Activated CD4-positive, alpha-beta memory T cell treated with anti-CD3 and anti-CD28 coated beads for 36 hours (primary cell): ENCODE results near the gene OTP. TPM values are rescaled to one million over a fixed set of nuclear protein-coding genes. Genes with fewer than 3 reads are reported as not detected.

Experiments
- CTCF ChIA-PET: fragments of 350-600 bp; sonication (Branson Sonifier 250); formaldehyde crosslinking; loops from one replicate; lab custom pipeline; 2021; ENCODE audit warnings: antibody characterized with exemption, inconsistent platforms; lab: Charles Lee
- POLR2A ChIA-PET: fragments of 350-600 bp; sonication (Branson Sonifier 250); formaldehyde crosslinking; loops from one replicate; lab custom pipeline; 2021; ENCODE audit warnings: antibody characterized with exemption; lab: Charles Lee
- DNase-seq: peaks from one replicate; pipeline ENCODE4 v3.0.0-alpha.2; 2020
- H3K27ac Mint-ChIP-seq: one replicate; pipeline ENCODE4 v1.8.0; 2021; ENCODE audit warnings: mixed read lengths
- H3K27me3 Mint-ChIP-seq: one replicate; pipeline ENCODE4 v1.8.0; 2021; ENCODE audit warnings: mixed read lengths
- H3K36me3 Mint-ChIP-seq: one replicate; pipeline ENCODE4 v1.8.0; 2021; ENCODE audit warnings: mixed read lengths
- H3K4me1 Mint-ChIP-seq: one replicate; pipeline ENCODE4 v1.8.0; 2021; ENCODE audit warnings: low read depth, mixed read lengths
- H3K4me3 Mint-ChIP-seq: one replicate; pipeline ENCODE4 v1.8.0; 2021; ENCODE audit warnings: mild to moderate bottlenecking, mixed read lengths
- H3K9me3 Mint-ChIP-seq: one replicate; pipeline ENCODE4 v1.8.0; 2021; ENCODE audit warnings: mixed read lengths
- intact Hi-C: fragments of 100-400 bp; cut with micrococcal nuclease; formaldehyde crosslinking; loops from one replicate; pipeline ENCODE4 v1.15.1; 2023
- total RNA-seq, 2 experiments: library from RNA; stranded (reverse); gene quantifications; one replicate each; pipeline ENCODE4 v1.2.3, GENCODE V29; 2021

OTP gene
- total RNA-seq, 2 experiments from 2014 or later = not detected

DNA sequence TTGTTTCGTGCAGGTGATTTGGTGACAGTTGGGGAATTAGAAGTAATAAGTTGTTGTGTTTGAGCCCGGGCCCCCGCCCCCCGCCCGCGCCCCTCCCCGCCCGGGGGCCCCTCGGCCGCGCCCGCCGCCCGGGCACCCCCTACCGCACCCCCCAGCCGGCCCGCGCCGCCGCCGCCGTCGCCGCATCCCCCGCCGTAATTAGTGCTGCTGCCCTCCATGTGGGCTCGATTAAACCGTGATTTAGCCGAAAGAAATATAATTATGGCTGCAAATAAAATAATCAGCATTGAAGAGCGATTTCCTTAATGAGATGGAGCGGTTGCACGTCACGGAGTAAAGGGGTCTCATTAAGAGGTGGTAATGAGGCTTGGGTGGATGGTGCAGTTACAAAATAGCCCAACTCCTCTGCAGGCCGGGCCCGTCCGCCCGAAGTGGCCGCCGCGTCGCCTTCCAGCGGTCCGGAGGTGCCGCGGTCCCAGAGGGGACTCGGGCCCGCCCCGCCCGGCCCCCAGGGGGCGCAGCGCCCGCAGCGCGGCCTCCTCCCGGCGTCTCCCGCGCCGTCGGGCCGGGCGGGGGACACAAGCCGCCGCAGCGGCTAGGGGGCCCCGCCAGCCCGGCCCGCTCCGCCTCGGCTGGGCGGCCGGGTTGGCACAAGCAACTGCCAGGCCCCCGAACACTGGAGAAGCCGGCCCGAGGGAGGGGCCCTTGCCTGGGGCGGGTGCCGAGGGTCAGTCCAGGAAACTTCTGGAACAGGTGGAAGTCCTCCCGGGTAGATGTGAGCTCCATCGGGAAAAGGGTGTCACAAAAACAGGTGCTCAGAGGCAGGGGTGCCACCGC lies 6.9 kb upstream of the OTP start:
- H3K36me3 Mint-ChIP-seq = peaks cover 3% of the 10 kb centered on the region
- H3K9me3 Mint-ChIP-seq = peaks cover 2% of the 10 kb centered on the region
- H3K27ac Mint-ChIP-seq = no peak overlapping the region
- peaks cover 66% of the 10 kb centered on the region for H3K27me3 Mint-ChIP-seq
- H3K4me3 Mint-ChIP-seq = peak overlapping the region; percentile 48
- peaks cover 27% of the 10 kb centered on the region for H3K4me1 Mint-ChIP-seq
- POLR2A ChIA-PET = no interaction called here
- CTCF ChIA-PET = interaction anchor here (0.6 to 1.6 kb wide), 3 partner anchors 8 to 130 kb away, joined by 3 to 5 read pairs (median 4); no protein-coding TSS in a partner anchor
- DNase-seq = peak; percentile 53
- intact Hi-C loops = loop anchor here (2.0 to 10.0 kb wide), 4 partner anchors 15 to 649 kb away; partner anchors contain the start of genes AP3B1 and TBCA

GRCh38 chr5:77644371-77645157 lies 6.1 kb upstream of the OTP start:
- CTCF ChIA-PET = interaction anchor here (0.6 kb wide), 1 partner anchor 61 kb away, joined by 3 read pairs; no protein-coding TSS in a partner anchor
- Mint-ChIP-seq H3K4me1 (peaks cover 30% of the 10 kb centered on the region), H3K36me3 (peaks cover 6% of the 10 kb centered on the region), H3K27ac (no peak overlapping the region), H3K4me3 (peak overlapping the region; percentile 48), H3K9me3 (peaks cover 2% of the 10 kb centered on the region), H3K27me3 (peaks cover 71% of the 10 kb centered on the region)
- POLR2A ChIA-PET = no interaction called here
- intact Hi-C loops = loop anchor here (2.0 to 10.0 kb wide), 4 partner anchors 14 to 650 kb away; partner anchors contain the start of genes AP3B1 and TBCA
- DNase-seq = no peak

DNA sequence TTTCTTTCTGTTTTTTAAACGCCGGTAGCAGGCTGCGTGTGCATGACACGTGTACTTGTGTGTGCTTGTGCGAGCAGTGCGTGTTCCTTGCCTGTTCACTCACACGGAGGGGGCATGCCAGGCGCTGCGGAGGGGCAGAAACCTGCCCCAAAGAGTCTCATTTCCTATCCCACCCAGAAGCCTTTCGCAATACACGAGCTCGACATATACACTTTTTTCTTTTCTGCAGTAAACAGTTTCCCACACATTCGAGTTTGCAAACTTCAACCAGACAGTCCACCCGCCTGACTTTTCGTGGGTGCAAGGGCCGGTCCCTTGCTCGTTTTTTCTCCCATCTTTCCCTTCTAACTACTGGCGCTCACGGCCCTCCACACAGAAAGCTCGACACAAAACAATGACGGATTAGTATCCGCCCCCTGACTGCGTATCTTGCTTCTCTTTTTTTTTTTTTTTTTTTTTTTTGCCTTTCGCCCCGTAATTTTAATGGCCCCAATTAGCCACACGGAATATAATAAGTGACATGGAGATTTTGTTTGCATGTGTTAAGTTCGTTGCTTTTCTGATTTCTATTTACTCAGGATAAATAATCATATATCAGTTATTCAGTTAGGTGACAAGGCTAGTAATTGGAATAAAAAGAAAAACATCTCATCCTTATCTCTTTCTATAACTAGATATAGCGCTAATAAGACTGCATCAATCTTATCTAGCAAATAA lies 5.3 kb upstream of the OTP start:
- Mint-ChIP-seq H3K27ac (no peak overlapping the region), H3K27me3 (peaks cover 76% of the 10 kb centered on the region), H3K36me3 (peaks cover 6% of the 10 kb centered on the region), H3K4me1 (peaks cover 33% of the 10 kb centered on the region), H3K4me3 (peak overlapping the region; percentile 21), H3K9me3 (peaks cover 2% of the 10 kb centered on the region)
- no peak for DNase-seq
- CTCF ChIA-PET = no interaction called here
- intact Hi-C loops = loop anchor here (2.0 to 10.0 kb wide), 2 partner anchors 13 to 651 kb away; partner anchors contain the start of gene AP3B1
- POLR2A ChIA-PET = no interaction called here

GRCh38 chr5:77642738-77643653 lies 4.5 kb upstream of the OTP start:
- ChIA-PET CTCF (no interaction called here), POLR2A (no interaction called here)
- H3K4me1 Mint-ChIP-seq = peaks cover 33% of the 10 kb centered on the region
- no peak overlapping the region for H3K4me3 Mint-ChIP-seq
- H3K27ac Mint-ChIP-seq = no peak overlapping the region
- H3K36me3 Mint-ChIP-seq = peaks cover 6% of the 10 kb centered on the region
- H3K27me3 Mint-ChIP-seq = peaks cover 73% of the 10 kb centered on the region
- peaks cover 2% of the 10 kb centered on the region for H3K9me3 Mint-ChIP-seq
- no peak for DNase-seq
- intact Hi-C loops = loop anchor here (10.0 kb wide), 1 partner anchor 652 kb away; the partner anchor contains the start of gene AP3B1

DNA sequence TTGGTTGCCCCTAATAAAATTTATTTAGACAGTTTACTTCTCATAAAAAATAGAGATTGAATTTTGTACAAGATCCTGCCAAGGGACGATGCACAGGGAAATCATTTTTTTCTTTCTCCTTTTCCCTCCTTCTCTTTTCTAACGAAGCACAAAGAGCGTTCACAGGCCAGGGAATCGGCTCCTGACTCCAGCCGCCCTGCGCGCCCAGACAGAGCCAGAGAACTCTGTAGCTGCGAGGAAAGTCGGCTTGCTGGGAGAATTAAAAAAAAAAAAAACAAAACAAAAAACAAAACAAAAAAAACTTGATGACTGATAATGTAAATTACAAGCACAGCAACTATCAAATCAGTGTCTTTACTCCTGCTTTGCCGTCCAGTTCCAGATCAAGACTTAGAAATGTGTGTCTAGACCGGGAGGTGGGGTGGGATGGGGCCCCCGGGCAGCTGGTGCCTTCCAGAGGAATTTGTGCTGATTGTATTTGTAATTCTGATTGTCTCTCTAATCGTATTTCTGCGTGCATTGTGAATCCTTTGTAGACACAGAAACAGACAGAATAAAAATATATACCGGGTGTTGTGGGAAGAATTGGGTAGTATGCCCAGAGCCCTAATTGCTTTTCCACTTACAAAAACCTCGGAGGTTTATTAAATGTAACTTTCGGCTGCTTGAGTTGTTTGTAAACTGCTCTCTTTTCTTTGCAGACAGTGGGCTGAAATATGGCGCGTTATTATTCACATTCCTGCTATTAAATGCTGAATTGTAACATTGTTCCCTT lies 3.6 kb upstream of the OTP start:
- POLR2A ChIA-PET = no interaction called here
- Mint-ChIP-seq H3K4me1 (peaks cover 41% of the 10 kb centered on the region), H3K36me3 (peaks cover 14% of the 10 kb centered on the region), H3K4me3 (no peak overlapping the region), H3K27me3 (peaks cover 79% of the 10 kb centered on the region), H3K9me3 (peaks cover 6% of the 10 kb centered on the region), H3K27ac (no peak overlapping the region)
- DNase-seq = no peak
- CTCF ChIA-PET = no interaction called here
- intact Hi-C loops = loop anchor here (10.0 kb wide), 1 partner anchor 653 kb away; the partner anchor contains the start of gene AP3B1

DNA sequence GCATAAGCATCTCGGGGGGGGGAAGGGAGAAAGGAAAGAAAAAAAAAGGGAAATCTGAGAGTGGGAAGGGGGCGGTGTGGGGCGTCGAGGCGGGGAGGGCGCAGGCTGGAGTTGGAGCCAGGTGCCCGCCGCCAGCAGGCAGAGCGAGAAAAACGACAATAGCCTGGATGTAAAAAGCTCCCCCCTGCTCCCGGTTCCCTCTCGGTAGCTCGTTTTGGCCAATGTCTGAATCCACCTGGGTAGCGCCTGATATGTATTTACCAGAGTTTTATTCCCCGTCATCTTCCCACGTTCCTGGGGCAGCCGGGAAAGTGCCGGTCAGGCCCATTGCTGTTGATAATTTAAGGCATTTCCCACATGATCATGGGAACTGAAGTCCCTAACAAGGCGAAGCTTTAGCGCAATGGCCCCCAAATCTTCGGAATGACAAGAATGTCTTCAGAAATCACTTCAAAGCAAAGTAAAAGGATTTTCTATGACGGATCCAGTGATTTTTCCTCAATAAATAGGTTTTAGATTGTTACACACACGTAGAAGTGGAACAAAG lies 3.0 kb upstream of the OTP start:
- Mint-ChIP-seq H3K4me1 (peaks cover 42% of the 10 kb centered on the region), H3K27ac (no peak overlapping the region), H3K27me3 (peaks cover 76% of the 10 kb centered on the region), H3K36me3 (peaks cover 14% of the 10 kb centered on the region), H3K4me3 (no peak overlapping the region), H3K9me3 (peaks cover 6% of the 10 kb centered on the region)
- intact Hi-C loops = loop anchor here (10.0 kb wide), 1 partner anchor 653 kb away; the partner anchor contains the start of gene AP3B1
- ChIA-PET CTCF (no interaction called here), POLR2A (no interaction called here)
- no peak for DNase-seq

- ChIA-PET POLR2A (no interaction called here), CTCF (no interaction called here)
- H3K27me3 Mint-ChIP-seq = peaks cover 77% of the 10 kb centered on the region
- intact Hi-C loops = loop anchor here (10.0 kb wide), 1 partner anchor 654 kb away; the partner anchor contains the start of gene AP3B1
- H3K4me1 Mint-ChIP-seq = peaks cover 42% of the 10 kb centered on the region
- H3K36me3 Mint-ChIP-seq = peaks cover 14% of the 10 kb centered on the region
- H3K9me3 Mint-ChIP-seq = peaks cover 6% of the 10 kb centered on the region
- peak overlapping the region; percentile 45 for H3K27ac Mint-ChIP-seq
- no peak for DNase-seq
- no peak overlapping the region for H3K4me3 Mint-ChIP-seq
Observed at GRCh38 chr5:77640589-77641396, 2.3 kb upstream of the OTP start.

DNA sequence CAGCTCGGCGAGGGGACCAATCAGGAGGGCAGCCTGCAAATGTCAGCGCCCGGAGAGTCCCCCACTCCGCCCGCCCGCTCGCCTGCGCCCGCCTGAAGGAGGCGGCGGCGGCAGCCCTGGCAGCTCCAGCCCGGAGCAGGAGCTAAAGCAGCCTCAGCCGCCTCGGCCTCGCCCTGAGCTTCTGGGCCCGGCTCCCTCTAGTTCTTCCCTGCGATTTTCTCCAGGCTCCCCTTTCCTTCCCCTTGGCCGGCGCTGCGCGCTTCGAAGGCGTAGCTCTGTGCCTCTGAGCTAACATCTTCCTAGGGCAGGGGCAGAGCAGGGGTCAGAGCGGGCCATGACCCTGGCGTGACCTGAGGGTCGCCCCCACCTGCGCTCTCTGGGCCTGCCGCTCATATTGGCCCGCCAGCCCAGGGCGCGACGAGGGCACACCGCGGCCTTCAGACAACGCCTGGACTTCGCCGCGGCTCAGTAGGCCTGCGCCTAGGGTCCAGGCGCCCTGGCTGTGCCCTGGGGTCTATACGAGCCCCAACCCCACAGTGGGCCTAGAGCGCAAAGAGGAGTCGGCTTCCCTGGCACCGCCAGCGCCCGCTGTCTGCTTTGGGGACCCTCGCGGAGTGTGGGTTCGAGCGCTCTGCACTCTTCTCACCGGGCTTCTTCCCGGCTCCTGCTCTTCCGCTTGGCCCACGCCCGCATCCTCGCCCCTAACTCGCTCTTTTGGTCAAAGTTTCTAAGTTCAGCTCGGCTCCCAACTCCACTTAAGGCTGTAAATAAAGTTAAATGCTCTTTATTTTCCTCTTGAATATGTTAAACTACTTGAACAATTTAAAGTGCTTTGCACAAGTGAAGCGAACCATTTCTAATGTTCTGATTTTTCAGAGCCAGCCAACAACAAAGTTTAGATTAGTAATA lies 504 bp upstream of the OTP start:
- Mint-ChIP-seq H3K9me3 (peaks cover 6% of the 10 kb centered on the region), H3K27me3 (peaks cover 72% of the 10 kb centered on the region), H3K4me3 (no peak overlapping the region), H3K27ac (no peak overlapping the region), H3K36me3 (peaks cover 14% of the 10 kb centered on the region), H3K4me1 (peaks cover 31% of the 10 kb centered on the region)
- POLR2A ChIA-PET = interaction anchor here (1.4 kb wide), 1 partner anchor 23 kb away, joined by 4 read pairs; no protein-coding TSS in a partner anchor
- intact Hi-C loops = no loop called here
- CTCF ChIA-PET = interaction anchor here (0.8 kb wide), 1 partner anchor 9 kb away, joined by 3 read pairs; no protein-coding TSS in a partner anchor
- DNase-seq = no peak
